Activated T-helper 1 cell treated with anti-CD3 and anti-CD28 coated beads, Interleukin-12 subunit alpha, Interleukin-12 subunit beta, Interleukin-2, Interleukin-4 antibody, amounts not matched to agents 30 ng/mL and 10 ng/mL and 1 ng/mL, durations not matched to agents 14 hours and 24 hours and 36 hours (primary cell): ENCODE results near the gene GAN. TPM values are rescaled to one million over a fixed set of nuclear protein-coding genes. Genes with fewer than 3 reads are reported as not detected.

Source experiments
- DNase-seq: peaks from one replicate; pipeline ENCODE4 v3.0.0; 2021; ENCODE audit warnings: low spot score
- H3K27ac Mint-ChIP-seq: one replicate; pipeline ENCODE4 v1.8.0; 2021; ENCODE audit warnings: mild to moderate bottlenecking, mixed read lengths
- H3K27me3 Mint-ChIP-seq: one replicate; pipeline ENCODE4 v1.8.0; 2022; ENCODE audit warnings: mild to moderate bottlenecking, moderate library complexity, mixed read lengths; ENCODE audit not compliant: insufficient read depth
- H3K36me3 Mint-ChIP-seq: one replicate; pipeline ENCODE4 v1.8.0; 2021; ENCODE audit warnings: low read depth, mixed read lengths
- H3K4me1 Mint-ChIP-seq: one replicate; pipeline ENCODE4 v1.8.0; 2021; ENCODE audit warnings: low read depth, mixed read lengths
- H3K4me3 Mint-ChIP-seq: one replicate; pipeline ENCODE4 v1.8.0; 2021; ENCODE audit warnings: mild to moderate bottlenecking, moderate library complexity, mixed read lengths
- H3K9me3 Mint-ChIP-seq: one replicate; pipeline ENCODE4 v1.8.0; 2021; ENCODE audit warnings: mixed read lengths
- intact Hi-C: fragments of 100-400 bp; cut with micrococcal nuclease; formaldehyde crosslinking; loops from one replicate; pipeline ENCODE4 v1.15.1; 2024
- total RNA-seq: library from RNA; stranded (reverse); gene quantifications from 2 replicates; pipeline ENCODE4 v1.2.3, GENCODE V29; 2022

Gene GAN
- total RNA-seq, 1 donor from 2014 or later, result 16.4 TPM

DNA sequence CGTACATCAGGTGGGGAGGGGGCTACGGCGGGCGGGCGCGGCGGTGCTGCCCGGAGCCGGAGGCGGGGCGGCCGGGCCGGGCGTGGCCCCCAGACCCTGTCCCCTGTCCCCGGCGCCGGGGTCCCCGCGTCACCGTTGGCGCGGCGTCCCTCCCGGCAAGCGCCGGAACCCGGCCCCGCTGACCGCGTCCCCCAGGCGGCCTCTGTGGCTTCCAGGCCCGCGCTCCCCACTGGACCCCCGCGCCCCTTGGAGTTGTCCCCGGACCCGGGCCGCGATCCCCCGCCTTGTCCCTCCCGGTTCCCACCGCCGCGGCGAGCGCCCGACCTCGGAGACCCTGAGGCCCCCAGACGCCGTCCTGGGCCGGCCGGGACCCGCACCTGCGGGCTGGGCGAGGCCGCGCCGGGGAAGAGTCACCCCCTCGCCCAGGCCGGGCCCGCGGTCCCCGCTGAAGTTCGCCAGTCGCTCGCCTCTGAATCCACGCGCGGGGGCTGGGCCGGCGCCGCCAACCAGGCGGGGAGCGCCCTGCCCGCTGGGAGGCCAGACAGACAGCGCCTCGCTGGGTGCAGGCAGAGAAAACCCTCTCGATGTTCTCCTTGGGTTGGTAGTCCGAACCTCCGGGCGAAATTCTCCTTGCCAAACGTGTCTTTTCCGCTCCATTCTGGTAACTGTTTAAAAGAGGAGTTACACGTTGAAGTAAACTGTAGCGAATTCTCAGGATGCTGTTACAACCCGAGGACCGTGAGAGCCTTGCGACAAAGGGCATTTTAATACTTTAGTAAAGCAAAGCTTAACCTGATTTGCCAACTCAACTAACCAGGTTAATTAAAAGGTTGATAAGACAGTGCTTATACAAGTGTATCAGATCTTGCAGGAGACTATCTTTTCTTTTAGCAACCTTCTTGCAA lies 761 bp downstream of the GAN start:
- H3K27ac Mint-ChIP-seq, result peak overlapping the region; percentile 69
- no peaks in the 10 kb centered on the region for H3K9me3 Mint-ChIP-seq
- peak overlapping the region; percentile 90 for H3K4me3 Mint-ChIP-seq
- DNase-seq, result peak; percentile 44
- intact Hi-C loops, result loop anchor here (2.0 to 10.0 kb wide), 4 partner anchors 52 to 1339 kb away; partner anchors contain the start of gene MPHOSPH6
- H3K4me1 Mint-ChIP-seq, result peaks cover 70% of the 10 kb centered on the region
- H3K27me3 Mint-ChIP-seq, result no peaks in the 10 kb centered on the region
- H3K36me3 Mint-ChIP-seq, result peaks cover 2% of the 10 kb centered on the region

DNA sequence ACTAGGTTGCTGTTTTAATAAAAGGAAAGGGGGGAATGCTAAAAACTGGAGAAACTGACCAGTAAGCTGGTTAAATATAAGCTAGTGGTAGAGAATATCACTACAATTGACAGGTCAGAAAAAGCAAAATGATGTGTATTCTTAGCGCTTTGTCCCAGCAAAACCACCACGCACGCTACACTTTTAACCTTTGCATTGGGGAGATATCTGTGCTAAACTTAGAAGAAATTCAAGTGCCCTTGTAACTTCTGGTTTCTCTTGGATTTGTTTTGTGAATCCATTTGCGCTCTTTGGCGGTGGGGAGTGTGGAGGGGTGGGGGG lies 1.4 kb downstream of the GAN start:
- H3K4me3 Mint-ChIP-seq, result peak overlapping the region; percentile 90
- no peak for DNase-seq
- intact Hi-C loops, result loop anchor here (5.0 to 10.0 kb wide), 2 partner anchors 51 to 1339 kb away; no protein-coding TSS in a partner anchor
- no peaks in the 10 kb centered on the region for H3K9me3 Mint-ChIP-seq
- no peaks in the 10 kb centered on the region for H3K27me3 Mint-ChIP-seq
- H3K4me1 Mint-ChIP-seq, result peaks cover 71% of the 10 kb centered on the region
- H3K36me3 Mint-ChIP-seq, result peaks cover 2% of the 10 kb centered on the region
- H3K27ac Mint-ChIP-seq, result peak overlapping the region; percentile 66

- H3K27ac Mint-ChIP-seq, result no peak overlapping the region
- H3K4me3 Mint-ChIP-seq, result no peak overlapping the region
- peaks cover 59% of the 10 kb centered on the region for H3K4me1 Mint-ChIP-seq
- no peak for DNase-seq
- no peaks in the 10 kb centered on the region for H3K27me3 Mint-ChIP-seq
- peaks cover 2% of the 10 kb centered on the region for H3K36me3 Mint-ChIP-seq
- intact Hi-C loops, result loop anchor here (5.0 to 10.0 kb wide), 2 partner anchors 49 to 1336 kb away; no protein-coding TSS in a partner anchor
- H3K9me3 Mint-ChIP-seq, result no peaks in the 10 kb centered on the region
These were observed 3.9 kb downstream of the GAN start for GRCh38 chr16:81318711-81319110.

DNA sequence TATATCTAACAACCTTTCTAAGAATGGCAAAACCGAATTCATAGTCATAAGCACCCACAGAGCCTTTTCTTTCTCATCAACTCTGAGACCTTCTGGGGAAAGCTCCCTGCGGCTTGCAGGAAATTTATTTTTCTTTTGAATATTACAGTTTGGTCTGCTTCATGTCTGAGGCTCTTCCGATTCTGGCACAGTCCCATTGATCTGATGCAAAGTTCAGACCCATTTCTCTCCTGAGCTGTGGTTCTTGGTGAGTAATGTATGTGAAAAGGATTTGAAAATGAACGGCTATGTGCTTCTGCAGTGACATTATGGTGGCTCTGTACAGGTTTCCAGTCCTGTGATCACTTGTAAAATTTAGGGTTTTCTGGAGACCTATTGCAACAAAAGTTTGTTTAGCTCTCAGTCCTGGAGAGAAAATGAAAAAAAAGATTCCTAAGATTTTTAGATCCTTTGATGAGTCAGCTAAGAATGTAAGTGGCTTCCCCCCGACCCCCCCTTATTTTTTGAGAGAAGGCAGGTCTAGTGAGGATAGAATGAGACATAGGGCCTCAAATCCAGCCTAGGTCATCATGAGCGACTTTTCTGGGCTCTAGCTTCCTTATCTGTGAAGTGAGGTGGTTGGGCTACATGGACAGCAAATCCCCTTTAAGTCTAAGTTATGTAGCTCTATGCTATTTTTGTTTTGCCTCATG lies 4.6 kb downstream of the GAN start:
- DNase-seq, result no peak
- H3K9me3 Mint-ChIP-seq, result no peaks in the 10 kb centered on the region
- intact Hi-C loops, result loop anchor here (5.0 to 10.0 kb wide), 2 partner anchors 48 to 1335 kb away; no protein-coding TSS in a partner anchor
- peaks cover 4% of the 10 kb centered on the region for H3K36me3 Mint-ChIP-seq
- H3K27me3 Mint-ChIP-seq, result no peaks in the 10 kb centered on the region
- H3K4me3 Mint-ChIP-seq, result no peak overlapping the region
- no peak overlapping the region for H3K27ac Mint-ChIP-seq
- peaks cover 52% of the 10 kb centered on the region for H3K4me1 Mint-ChIP-seq

GRCh38 chr16:81321039-81321438 lies 6.3 kb downstream of the GAN start:
- Mint-ChIP-seq H3K4me1 (peaks cover 46% of the 10 kb centered on the region), H3K27me3 (no peaks in the 10 kb centered on the region), H3K4me3 (no peak overlapping the region), H3K36me3 (peaks cover 8% of the 10 kb centered on the region), H3K27ac (no peak overlapping the region), H3K9me3 (no peaks in the 10 kb centered on the region)
- DNase-seq, result no peak
- intact Hi-C loops, result no loop called here

DNA sequence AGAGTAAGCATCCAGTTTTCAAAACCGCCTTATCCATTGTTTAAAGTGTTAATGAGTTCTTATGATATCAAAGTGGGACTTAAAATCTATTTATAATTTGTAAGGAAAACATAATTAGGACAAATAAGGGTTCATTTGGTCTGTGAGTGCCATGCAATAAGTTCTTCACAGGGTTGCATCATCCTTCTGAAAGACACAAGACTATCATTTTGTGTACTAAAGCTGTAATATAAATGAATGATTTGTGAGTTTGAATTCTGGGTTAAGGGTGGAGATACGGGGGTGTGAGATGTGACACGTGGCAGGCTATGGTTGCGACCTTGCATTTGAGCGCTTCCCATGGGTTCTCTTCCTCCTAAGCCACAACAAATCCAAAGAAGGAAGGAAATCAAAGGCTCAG lies 6.8 kb downstream of the GAN start:
- intact Hi-C loops, result no loop called here
- no peak overlapping the region for H3K4me3 Mint-ChIP-seq
- no peak for DNase-seq
- H3K36me3 Mint-ChIP-seq, result peaks cover 7% of the 10 kb centered on the region
- no peaks in the 10 kb centered on the region for H3K27me3 Mint-ChIP-seq
- peaks cover 41% of the 10 kb centered on the region for H3K4me1 Mint-ChIP-seq
- no peak overlapping the region for H3K27ac Mint-ChIP-seq
- no peaks in the 10 kb centered on the region for H3K9me3 Mint-ChIP-seq

- Mint-ChIP-seq H3K36me3 (peaks cover 7% of the 10 kb centered on the region), H3K4me1 (peaks cover 17% of the 10 kb centered on the region), H3K27me3 (no peaks in the 10 kb centered on the region), H3K27ac (no peak overlapping the region), H3K4me3 (no peak overlapping the region), H3K9me3 (no peaks in the 10 kb centered on the region)
- intact Hi-C loops, result no loop called here
- DNase-seq, result no peak
These were observed 10.0 kb downstream of the GAN start for GRCh38 chr16:81324808-81325207.

DNA sequence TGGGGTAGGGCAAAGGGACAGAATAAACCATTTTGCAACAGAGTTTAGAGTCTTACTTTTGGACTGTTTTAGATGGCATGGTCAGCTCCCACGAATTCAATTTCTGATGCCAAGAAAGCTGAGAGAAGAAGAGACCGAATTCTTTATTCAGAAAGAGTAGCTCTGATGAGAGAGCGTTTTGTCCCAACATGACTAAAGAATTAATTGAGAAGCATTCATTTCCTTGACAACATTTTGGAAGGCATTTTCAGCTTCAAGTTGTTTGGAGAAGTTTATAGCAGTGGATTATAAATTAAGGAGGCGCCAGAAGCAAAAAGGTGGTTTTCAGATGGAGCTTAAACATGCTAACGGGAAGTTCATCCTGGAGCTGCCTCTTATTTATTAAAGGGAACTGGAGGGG lies 12.2 kb downstream of the GAN start:
- no peak overlapping the region for H3K4me3 Mint-ChIP-seq
- peaks cover 11% of the 10 kb centered on the region for H3K4me1 Mint-ChIP-seq
- H3K27me3 Mint-ChIP-seq, result no peaks in the 10 kb centered on the region
- no peak for DNase-seq
- intact Hi-C loops, result no loop called here
- H3K27ac Mint-ChIP-seq, result no peak overlapping the region
- no peaks in the 10 kb centered on the region for H3K9me3 Mint-ChIP-seq
- peaks cover 7% of the 10 kb centered on the region for H3K36me3 Mint-ChIP-seq

DNA sequence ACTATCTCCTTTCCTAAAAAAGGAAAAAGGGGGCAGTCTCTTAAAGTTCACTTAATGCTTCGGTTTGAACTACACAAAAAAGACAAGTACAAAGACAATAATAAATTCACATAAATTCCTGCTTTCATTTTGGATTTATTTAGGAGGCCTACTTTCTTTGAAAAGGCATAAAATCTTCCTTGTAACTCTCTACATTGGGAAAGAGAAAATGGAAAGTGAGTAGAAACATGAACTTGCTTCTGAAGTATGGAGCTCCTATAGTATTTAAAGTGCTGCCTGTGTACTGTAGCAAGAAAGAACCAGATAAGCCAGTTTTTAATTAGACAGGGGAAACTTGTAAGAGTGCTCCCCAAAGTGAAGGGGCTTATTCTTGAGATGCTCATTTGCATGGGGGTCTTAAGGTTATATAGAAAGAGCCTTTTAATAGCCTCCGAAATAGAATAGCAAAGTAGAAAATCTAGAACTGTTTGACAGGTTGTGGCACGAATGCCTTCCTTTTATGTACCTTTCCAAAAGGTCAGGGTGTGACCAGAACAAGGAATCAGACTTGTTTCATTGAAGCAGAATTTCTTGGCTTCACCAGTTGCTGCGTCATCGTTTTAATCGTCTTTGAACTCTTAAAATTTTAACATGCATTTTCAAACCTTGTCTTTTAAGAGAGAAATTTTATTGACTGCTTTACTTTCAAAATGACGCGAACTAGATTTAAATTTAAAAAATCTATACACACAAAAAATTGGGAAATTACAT lies 12.9 kb downstream of the GAN start:
- Mint-ChIP-seq H3K4me3 (no peak overlapping the region), H3K4me1 (peaks cover 14% of the 10 kb centered on the region), H3K27me3 (no peaks in the 10 kb centered on the region), H3K36me3 (peaks cover 10% of the 10 kb centered on the region), H3K9me3 (no peaks in the 10 kb centered on the region), H3K27ac (no peak overlapping the region)
- DNase-seq, result no peak
- intact Hi-C loops, result no loop called here

- no peak overlapping the region for H3K27ac Mint-ChIP-seq
These were observed 15.2 kb downstream of the GAN start for GRCh38 chr16:81329947-81330346.

GRCh38 chr16:81333356-81333755 lies 18.6 kb downstream of the GAN start:
- Mint-ChIP-seq H3K27ac (no peak overlapping the region), H3K9me3 (no peaks in the 10 kb centered on the region), H3K36me3 (peaks cover 10% of the 10 kb centered on the region), H3K4me3 (no peak overlapping the region), H3K27me3 (no peaks in the 10 kb centered on the region), H3K4me1 (peaks cover 13% of the 10 kb centered on the region)
- intact Hi-C loops, result no loop called here
- DNase-seq, result no peak

More at GRCh38 chr16:81329947-81330346, 15.2 kb downstream of the GAN start:
- Mint-ChIP-seq H3K36me3 (peaks cover 7% of the 10 kb centered on the region), H3K27me3 (no peaks in the 10 kb centered on the region), H3K4me3 (no peak overlapping the region), H3K4me1 (peaks cover 6% of the 10 kb centered on the region), H3K9me3 (no peaks in the 10 kb centered on the region)
- DNase-seq, result no peak
- intact Hi-C loops, result loop anchor here (1.0 kb wide), 1 partner anchor 26 kb away; no protein-coding TSS in a partner anchor

- peaks cover 17% of the 10 kb centered on the region for H3K36me3 Mint-ChIP-seq
- H3K4me1 Mint-ChIP-seq, result peaks cover 13% of the 10 kb centered on the region
- intact Hi-C loops, result loop anchor here (1.0 to 2.0 kb wide), 3 partner anchors 19 to 25 kb away; partner anchors contain the start of gene GAN
- peaks cover 6% of the 10 kb centered on the region for H3K9me3 Mint-ChIP-seq
- no peak overlapping the region for H3K4me3 Mint-ChIP-seq
- no peaks in the 10 kb centered on the region for H3K27me3 Mint-ChIP-seq
- no peak for DNase-seq
- H3K27ac Mint-ChIP-seq, result peak overlapping the region; percentile 53
These were observed 20.9 kb downstream of the GAN start for GRCh38 chr16:81335669-81336068.
